Esophagus muscularis mucosa (tissue), 4 donors: ENCODE measurements around the gene PTOV1. TPM values are rescaled to one million over a fixed set of nuclear protein-coding genes. Genes with fewer than 3 reads are reported as not detected.

Experiments used
- DNase-seq: peaks from one replicate; pipeline ENCODE4 v3.0.0-alpha.2; 2017; ENCODE audit errors: extremely low spot score
- H3K27ac ChIP-seq, 4 donors: fragments of 200-600 bp; sonication (generic); replicated peaks in 1 of 4; 1 replicate in 3 of 4; 2 replicates in 1 of 4; pipeline ENCODE4 v1.5.1; 2016 to 2019; ENCODE audit warnings: mild to moderate bottlenecking in 1 of 4
- H3K27me3 ChIP-seq, 4 donors: fragments of 200-600 bp; sonication (generic); one replicate each; pipeline versions ENCODE4 v1.5.1 to v1.6.0; 2016 to 2019
- H3K36me3 ChIP-seq, 4 donors: fragments of 200-600 bp; sonication (generic); one replicate each; pipeline ENCODE4 v1.5.1; 2016 to 2019
- H3K4me1 ChIP-seq, 4 donors: fragments of 200-600 bp; sonication (generic); one replicate each; pipeline ENCODE4 v1.5.1; 2016 to 2019
- H3K4me3 ChIP-seq, 4 donors: fragments of 200-600 bp; sonication (generic); 1 replicate in 2 of 4; 2 replicates in 2 of 4; pipeline ENCODE4 v1.5.1; 2016 to 2019; ENCODE audit warnings: mild to moderate bottlenecking in 4 of 4, moderate library complexity in 1 of 4
- H3K9me3 ChIP-seq, 4 donors: fragments of 200-600 bp; sonication (generic); 1 replicate in 3 of 4; 2 replicates in 1 of 4; pipeline ENCODE4 v1.5.1; 2016 to 2019
- CTCF ChIP-seq, 3 experiments: fragments of 200-600 bp in 2 of 3; fragments of 450-650 bp in 1 of 3; sonication (generic) in 2 of 3; IDR thresholded peaks; one replicate each; pipeline ENCODE4 v1.5.1; 2017 to 2019; ENCODE audit warnings: antibody characterized with exemption in 3 of 3, mild to moderate bottlenecking in 2 of 3, moderate library complexity in 1 of 3
- EP300 ChIP-seq: sonication (generic); formaldehyde crosslinking; IDR thresholded peaks from one replicate; pipeline ENCODE4 v1.6.1; 2017; ENCODE audit warnings: antibody characterized with exemption
- POLR2A ChIP-seq: fragments of 450-650 bp; IDR thresholded peaks from one replicate; pipeline ENCODE4 v1.6.1; 2017; ENCODE audit warnings: antibody characterized with exemption, moderate library complexity, mild to moderate bottlenecking, low read depth
- POLR2AphosphoS5 ChIP-seq, 2 donors: sonication (generic); formaldehyde crosslinking; IDR thresholded peaks; one replicate each; pipeline ENCODE4 v1.6.1; 2017; ENCODE audit warnings: antibody characterized with exemption in 2 of 2
- WGBS: methylation state at CpG from one replicate; pipeline ENCODE4 v1.1.5; 2018; 5-methylcytosine and 5-hydroxymethylcytosine counted together
- intact Hi-C: fragments of 100-400 bp; cut with DNase I; formaldehyde crosslinking; loops from one replicate; pipeline ENCODE4 v1.15.1; 2023
- total RNA-seq, 4 donors: library from RNA; depleted of rRNA; stranded (reverse); fragments of >200 nt; gene quantifications; one replicate each; pipeline versions ENCODE4 v1.1.0 to v1.2.1, GENCODE V29; 2016

PTOV1 gene
- total RNA-seq, 4 donors from 2014 or later, result 60.5 to 102 (median 84.4) TPM

- DNase-seq, result no peak
- no peak overlapping the region for H3K27ac ChIP-seq
- peaks cover 36 to 74% (median 57%) of the 10 kb centered on the region in 4 donors for H3K36me3 ChIP-seq
- no peak overlapping the region for H3K4me3 ChIP-seq
- H3K9me3 ChIP-seq, result no peaks in the 10 kb centered on the region
- peaks cover 9 to 17% (median 16%) of the 10 kb centered on the region in 4 donors for H3K4me1 ChIP-seq
- TF ChIP-seq CTCF (IDR thresholded peaks at IDR 0.05) (no peak), POLR2A (no peak), EP300 (no peak), POLR2AphosphoS5 (IDR thresholded peaks at IDR 0.05) (no peak)
- 83% methylated on average over 16 of the region's 23 CpGs for WGBS
- H3K27me3 ChIP-seq, result peaks cover 0 to 28% (median 9%) of the 10 kb centered on the region in 4 donors
- intact Hi-C loops, result no loop called here
Observed at GRCh38 chr19:49887037-49887664, 36.2 kb downstream of the PTOV1 start.

- H3K4me3 ChIP-seq, result no peak overlapping the region
- DNase-seq, result no peak
- TF ChIP-seq POLR2A (no peak), EP300 (no peak), POLR2AphosphoS5 (IDR thresholded peaks at IDR 0.05) (no peak), CTCF (IDR thresholded peaks at IDR 0.05) (no peak)
- intact Hi-C loops, result no loop called here
- WGBS, result 81% methylated on average over 36 of the region's 54 CpGs
- peaks cover 28 to 67% (median 49%) of the 10 kb centered on the region in 4 donors for H3K36me3 ChIP-seq
- peaks cover 9 to 17% (median 16%) of the 10 kb centered on the region in 4 donors for H3K4me1 ChIP-seq
- peaks cover 0 to 32% (median 9%) of the 10 kb centered on the region in 4 donors for H3K27me3 ChIP-seq
- H3K27ac ChIP-seq, result no peak overlapping the region
- H3K9me3 ChIP-seq, result no peaks in the 10 kb centered on the region
Observed at GRCh38 chr19:49887665-49888509, 36.9 kb downstream of the PTOV1 start.

GRCh38 chr19:49888510-49888824 lies 37.5 kb downstream of the PTOV1 start:
- DNase-seq, result no peak
- H3K36me3 ChIP-seq, result peaks cover 22 to 61% (median 43%) of the 10 kb centered on the region in 4 donors
- intact Hi-C loops, result no loop called here

GRCh38 chr19:49889038-49889686 lies 38.2 kb downstream of the PTOV1 start:
- Histone ChIP-seq H3K27ac (no peak overlapping the region), H3K36me3 (peaks cover 15 to 54% (median 36%) of the 10 kb centered on the region in 4 donors), H3K4me1 (peaks cover 9 to 17% (median 16%) of the 10 kb centered on the region in 4 donors), H3K27me3 (peaks cover 0 to 37% (median 9%) of the 10 kb centered on the region in 4 donors), H3K9me3 (no peaks in the 10 kb centered on the region), H3K4me3 (no peak overlapping the region)
- DNase-seq, result no peak
- TF ChIP-seq POLR2AphosphoS5 (IDR thresholded peaks at IDR 0.05), result no peak
- no peak for TF ChIP-seq POLR2A
- TF ChIP-seq EP300, result no peak
- no peak for TF ChIP-seq CTCF (IDR thresholded peaks at IDR 0.05)
- WGBS, result 89% methylated on average over 19 of the region's 23 CpGs
- intact Hi-C loops, result no loop called here

More at GRCh38 chr19:49888510-49888824, 37.5 kb downstream of the PTOV1 start:
- Histone ChIP-seq H3K9me3 (no peaks in the 10 kb centered on the region), H3K27ac (no peak overlapping the region), H3K27me3 (peaks cover 0 to 37% (median 9%) of the 10 kb centered on the region in 4 donors), H3K4me1 (peaks cover 9 to 17% (median 16%) of the 10 kb centered on the region in 4 donors), H3K4me3 (no peak overlapping the region)
- TF ChIP-seq POLR2AphosphoS5 (IDR thresholded peaks at IDR 0.05) (no peak), POLR2A (no peak), EP300 (no peak), CTCF (IDR thresholded peaks at IDR 0.05) (no peak)
- 69% methylated on average over 5 of the region's 18 CpGs for WGBS
